ENCODE measurements around the gene C19orf12.

DNA sequence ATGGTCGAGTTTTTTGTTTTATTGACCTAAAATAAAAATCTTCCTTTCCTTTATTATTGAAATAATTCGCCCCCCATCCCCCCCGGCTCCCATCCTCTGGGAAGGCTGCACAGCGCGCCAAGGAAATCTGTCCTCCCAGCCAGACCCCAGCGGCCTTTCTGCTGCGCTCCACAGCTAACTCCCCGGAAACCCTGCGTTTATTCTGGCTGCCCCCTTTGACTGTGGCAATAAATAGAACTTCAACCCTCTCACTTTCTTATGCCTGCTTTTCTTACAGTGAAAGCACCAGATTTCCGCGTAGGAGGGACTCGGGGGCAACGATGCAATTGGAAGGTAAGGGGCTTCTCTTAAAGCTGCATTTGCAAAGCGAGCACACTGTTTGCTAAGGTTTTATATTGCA, 9.7 kb upstream of the C19orf12 start:
- TF ChIP-seq, protein P1, sequence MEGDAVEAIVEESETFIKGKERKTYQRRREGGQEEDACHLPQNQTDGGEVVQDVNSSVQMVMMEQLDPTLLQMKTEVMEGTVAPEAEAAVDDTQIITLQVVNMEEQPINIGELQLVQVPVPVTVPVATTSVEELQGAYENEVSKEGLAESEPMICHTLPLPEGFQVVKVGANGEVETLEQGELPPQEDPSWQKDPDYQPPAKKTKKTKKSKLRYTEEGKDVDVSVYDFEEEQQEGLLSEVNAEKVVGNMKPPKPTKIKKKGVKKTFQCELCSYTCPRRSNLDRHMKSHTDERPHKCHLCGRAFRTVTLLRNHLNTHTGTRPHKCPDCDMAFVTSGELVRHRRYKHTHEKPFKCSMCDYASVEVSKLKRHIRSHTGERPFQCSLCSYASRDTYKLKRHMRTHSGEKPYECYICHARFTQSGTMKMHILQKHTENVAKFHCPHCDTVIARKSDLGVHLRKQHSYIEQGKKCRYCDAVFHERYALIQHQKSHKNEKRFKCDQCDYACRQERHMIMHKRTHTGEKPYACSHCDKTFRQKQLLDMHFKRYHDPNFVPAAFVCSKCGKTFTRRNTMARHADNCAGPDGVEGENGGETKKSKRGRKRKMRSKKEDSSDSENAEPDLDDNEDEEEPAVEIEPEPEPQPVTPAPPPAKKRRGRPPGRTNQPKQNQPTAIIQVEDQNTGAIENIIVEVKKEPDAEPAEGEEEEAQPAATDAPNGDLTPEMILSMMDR (IDR thresholded peaks at IDR 0.05 in 2 of 3, conservative IDR thresholded peaks at IDR 0.05 in 1 of 3; ENCODE audit: borderline replicate concordance in 1 of 3, insufficient read depth in 1 of 3, low read depth in 2 of 3, low read length in 2 of 3), result no peak
- TF ChIP-seq POLR2A (IDR thresholded peaks at IDR 0.05; ENCODE audit: borderline replicate concordance, extremely low read depth, insufficient read depth, insufficient read length) (no peak), SIN3A (IDR thresholded peaks at IDR 0.05; ENCODE audit: low read depth) (no peak), EZH2phosphoT487 (IDR thresholded peaks at IDR 0.05; ENCODE audit: borderline replicate concordance) (no peak), CBX3 (IDR thresholded peaks at IDR 0.05; ENCODE audit: low read depth) (no peak), EZH2 (IDR thresholded peaks at IDR 0.05) (no peak)
- TF ChIP-seq, protein P2, sequence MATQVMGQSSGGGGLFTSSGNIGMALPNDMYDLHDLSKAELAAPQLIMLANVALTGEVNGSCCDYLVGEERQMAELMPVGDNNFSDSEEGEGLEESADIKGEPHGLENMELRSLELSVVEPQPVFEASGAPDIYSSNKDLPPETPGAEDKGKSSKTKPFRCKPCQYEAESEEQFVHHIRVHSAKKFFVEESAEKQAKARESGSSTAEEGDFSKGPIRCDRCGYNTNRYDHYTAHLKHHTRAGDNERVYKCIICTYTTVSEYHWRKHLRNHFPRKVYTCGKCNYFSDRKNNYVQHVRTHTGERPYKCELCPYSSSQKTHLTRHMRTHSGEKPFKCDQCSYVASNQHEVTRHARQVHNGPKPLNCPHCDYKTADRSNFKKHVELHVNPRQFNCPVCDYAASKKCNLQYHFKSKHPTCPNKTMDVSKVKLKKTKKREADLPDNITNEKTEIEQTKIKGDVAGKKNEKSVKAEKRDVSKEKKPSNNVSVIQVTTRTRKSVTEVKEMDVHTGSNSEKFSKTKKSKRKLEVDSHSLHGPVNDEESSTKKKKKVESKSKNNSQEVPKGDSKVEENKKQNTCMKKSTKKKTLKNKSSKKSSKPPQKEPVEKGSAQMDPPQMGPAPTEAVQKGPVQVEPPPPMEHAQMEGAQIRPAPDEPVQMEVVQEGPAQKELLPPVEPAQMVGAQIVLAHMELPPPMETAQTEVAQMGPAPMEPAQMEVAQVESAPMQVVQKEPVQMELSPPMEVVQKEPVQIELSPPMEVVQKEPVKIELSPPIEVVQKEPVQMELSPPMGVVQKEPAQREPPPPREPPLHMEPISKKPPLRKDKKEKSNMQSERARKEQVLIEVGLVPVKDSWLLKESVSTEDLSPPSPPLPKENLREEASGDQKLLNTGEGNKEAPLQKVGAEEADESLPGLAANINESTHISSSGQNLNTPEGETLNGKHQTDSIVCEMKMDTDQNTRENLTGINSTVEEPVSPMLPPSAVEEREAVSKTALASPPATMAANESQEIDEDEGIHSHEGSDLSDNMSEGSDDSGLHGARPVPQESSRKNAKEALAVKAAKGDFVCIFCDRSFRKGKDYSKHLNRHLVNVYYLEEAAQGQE (IDR thresholded peaks at IDR 0.05; ENCODE audit: low read depth), result no peak
- TF ChIP-seq, protein P3, sequence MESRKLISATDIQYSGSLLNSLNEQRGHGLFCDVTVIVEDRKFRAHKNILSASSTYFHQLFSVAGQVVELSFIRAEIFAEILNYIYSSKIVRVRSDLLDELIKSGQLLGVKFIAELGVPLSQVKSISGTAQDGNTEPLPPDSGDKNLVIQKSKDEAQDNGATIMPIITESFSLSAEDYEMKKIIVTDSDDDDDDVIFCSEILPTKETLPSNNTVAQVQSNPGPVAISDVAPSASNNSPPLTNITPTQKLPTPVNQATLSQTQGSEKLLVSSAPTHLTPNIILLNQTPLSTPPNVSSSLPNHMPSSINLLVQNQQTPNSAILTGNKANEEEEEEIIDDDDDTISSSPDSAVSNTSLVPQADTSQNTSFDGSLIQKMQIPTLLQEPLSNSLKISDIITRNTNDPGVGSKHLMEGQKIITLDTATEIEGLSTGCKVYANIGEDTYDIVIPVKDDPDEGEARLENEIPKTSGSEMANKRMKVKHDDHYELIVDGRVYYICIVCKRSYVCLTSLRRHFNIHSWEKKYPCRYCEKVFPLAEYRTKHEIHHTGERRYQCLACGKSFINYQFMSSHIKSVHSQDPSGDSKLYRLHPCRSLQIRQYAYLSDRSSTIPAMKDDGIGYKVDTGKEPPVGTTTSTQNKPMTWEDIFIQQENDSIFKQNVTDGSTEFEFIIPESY (IDR thresholded peaks at IDR 0.05; ENCODE audit: extremely low read depth, insufficient replicate concordance, low read length), result no peak

Measured in HCT116 (cell line).